HG03558 (cell line): Measurements from ENCODE around the gene FGB.

Experiments
- ATAC-seq: cut with Tn5 transposase; IDR thresholded peaks from one replicate; pipeline ENCODE4 v1.9.1; 2021; ENCODE audit warnings: moderate number of reproducible peaks; ENCODE audit not compliant: unreplicated experiment; ENCODE audit errors: extremely low read depth

Gene FGB

DNA sequence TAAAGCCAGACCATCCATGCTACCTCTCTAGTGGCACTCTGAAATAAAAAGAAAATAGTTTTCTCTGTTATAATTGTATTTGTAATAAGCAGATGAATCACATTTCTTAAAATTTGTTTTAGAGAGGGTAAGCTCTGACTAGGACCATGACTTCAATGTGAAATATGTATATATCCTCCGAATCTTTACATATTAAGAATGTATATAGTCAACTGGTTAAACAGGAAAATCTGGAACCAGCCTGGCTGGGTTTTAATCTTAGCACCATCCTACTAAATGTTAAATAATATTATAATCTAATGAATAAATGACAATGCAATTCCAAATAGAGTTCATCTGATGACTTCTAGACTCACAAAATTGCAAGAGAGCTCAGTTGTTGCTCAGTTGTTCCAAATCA lies 1.5 kb downstream of the FGB start:
- ATAC-seq = no peak

DNA sequence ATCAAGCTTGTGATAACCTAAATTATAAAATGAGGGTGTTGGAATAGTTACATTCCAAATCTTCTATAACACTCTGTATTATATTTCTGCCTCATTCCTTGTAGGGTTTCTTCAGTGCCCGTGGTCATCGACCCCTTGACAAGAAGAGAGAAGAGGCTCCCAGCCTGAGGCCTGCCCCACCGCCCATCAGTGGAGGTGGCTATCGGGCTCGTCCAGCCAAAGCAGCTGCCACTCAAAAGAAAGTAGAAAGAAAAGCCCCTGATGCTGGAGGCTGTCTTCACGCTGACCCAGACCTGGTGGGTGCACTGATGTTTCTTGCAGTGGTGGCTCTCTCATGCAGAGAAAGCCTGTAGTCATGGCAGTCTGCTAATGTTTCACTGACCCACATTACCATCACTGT lies 2.9 kb downstream of the FGB start:
- no peak for ATAC-seq

DNA sequence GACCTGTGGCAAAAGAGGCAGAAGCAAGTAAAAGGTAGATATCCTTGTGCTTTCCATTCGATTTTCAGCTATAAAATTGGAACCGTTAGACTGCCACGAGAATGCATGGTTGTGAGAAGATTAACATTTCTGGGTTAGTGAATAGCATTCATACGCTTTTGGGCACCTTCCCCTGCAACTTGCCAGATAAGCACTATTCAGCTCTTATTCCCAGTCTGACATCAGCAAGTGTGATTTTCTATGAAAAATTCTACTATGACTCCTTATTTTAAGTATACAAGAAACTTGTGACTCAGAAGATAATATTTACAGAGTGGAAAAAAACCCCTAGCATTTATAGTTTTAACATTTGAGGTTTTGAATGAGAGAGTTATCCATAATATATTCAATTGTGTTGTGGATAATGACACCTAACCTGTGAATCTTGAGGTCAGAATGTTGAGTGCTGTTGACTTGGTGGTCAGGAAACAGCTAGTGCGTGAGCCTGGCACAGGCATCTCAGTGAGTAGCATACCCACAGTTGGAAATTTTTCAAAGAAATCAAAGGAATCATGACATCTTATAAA lies 3.9 kb downstream of the FGB start:
- ATAC-seq = no peak

DNA sequence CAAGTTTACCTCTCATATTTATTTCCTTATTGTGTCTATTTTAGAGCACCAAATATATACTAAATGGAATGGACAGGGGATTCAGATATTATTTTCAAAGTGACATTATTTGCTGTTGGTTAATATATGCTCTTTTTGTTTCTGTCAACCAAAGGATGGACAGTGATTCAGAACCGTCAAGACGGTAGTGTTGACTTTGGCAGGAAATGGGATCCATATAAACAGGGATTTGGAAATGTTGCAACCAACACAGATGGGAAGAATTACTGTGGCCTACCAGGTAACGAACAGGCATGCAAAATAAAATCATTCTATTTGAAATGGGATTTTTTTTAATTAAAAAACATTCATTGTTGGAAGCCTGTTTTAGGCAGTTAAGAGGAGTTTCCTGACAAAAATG lies 6.2 kb downstream of the FGB start:
- ATAC-seq = no peak

DNA sequence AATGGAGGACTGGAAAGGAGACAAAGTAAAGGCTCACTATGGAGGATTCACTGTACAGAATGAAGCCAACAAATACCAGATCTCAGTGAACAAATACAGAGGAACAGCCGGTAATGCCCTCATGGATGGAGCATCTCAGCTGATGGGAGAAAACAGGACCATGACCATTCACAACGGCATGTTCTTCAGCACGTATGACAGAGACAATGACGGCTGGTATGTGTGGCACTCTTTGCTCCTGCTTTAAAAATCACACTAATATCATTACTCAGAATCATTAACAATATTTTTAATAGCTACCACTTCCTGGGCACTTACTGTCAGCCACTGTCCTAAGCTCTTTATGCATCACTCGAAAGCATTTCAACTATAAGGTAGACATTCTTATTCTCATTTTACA lies 6.8 kb downstream of the FGB start:
- no peak for ATAC-seq

DNA sequence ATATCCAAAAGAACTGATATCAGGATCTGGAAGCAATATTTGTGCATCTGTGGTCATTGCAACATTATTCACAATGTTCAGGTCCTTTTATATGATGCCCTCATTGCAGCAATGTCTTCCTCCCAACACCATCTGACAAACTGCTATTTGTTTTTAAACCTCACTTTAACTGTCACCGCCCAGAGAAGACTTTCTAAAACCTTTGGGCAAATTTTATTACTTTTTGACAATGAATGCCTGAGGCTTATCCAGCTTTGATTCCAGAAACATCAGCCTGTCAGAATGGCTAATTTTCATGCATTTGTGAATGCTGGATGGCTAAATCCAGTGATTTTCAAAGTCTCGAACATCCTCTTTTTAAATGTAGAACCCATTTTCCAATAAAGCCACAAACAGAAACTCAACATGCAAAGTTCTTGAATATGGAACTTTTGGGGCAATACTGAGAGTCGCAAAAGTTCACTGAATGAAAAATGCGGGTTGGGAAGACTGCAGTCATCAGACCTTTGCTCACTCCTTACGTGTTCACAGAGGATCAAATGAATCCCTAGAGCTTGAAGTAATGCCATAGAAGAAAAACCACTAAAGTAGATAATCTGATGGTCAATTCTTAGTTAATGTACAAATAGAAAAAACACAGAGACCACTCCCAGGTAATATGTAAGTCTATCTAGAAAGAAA lies 10.5 kb downstream of the FGB start:
- ATAC-seq = no peak

DNA sequence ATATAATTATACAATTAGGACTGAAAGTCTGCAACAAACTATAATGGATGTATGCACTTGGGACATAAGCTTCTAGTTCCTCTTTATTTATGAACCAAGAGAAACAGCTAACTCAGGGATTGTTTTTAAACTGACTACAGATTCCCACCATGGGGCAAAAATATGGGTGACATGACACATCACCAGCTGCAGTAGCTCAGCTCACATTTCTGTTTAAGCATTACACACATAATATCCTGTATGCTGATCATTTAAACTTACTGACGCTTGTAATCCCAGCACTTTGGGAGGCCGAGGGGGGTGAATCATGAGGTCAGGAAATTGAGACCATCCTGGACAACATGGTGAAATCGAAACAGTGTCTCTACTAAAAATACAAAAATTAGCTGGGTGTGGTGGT lies 11.5 kb downstream of the FGB start:
- no peak for ATAC-seq

DNA sequence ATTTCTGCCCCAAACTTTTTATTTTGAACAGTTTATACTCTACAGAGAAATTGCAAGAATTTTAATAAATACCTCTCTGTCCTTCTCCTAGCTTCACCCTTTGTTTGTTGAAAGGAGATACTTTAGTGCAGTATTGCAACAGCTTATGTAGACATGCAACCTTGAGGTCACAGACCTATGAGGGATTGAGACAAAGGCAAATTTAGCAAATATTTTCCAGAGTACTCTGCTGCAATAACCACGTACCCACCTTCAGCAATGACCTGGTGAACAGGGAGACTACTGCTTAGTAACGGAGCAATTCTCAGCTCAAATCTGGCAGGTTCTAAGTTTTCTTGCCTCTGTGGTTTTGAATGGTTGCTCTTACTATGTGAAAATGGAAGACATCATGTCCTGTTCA lies 14.5 kb downstream of the FGB start:
- ATAC-seq = no peak

DNA sequence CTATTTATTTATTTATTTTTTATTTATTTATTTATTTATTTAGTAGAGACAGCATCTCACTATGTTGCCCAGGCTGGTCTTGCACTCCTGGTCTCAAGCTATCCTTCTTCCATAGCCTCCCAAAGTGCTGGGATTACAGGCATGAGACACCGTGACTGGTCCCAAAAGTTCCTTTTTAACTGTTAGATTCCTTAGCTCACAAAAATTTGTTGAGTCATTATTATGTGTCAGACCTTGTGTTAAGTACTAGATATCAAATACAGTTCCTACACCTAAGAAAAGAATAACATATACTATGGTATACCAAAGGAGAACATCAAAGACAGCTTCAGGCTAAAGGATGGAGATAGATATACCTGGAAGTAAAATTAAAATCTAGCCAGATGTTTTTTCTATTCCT lies 16.1 kb downstream of the FGB start:
- ATAC-seq = no peak

DNA sequence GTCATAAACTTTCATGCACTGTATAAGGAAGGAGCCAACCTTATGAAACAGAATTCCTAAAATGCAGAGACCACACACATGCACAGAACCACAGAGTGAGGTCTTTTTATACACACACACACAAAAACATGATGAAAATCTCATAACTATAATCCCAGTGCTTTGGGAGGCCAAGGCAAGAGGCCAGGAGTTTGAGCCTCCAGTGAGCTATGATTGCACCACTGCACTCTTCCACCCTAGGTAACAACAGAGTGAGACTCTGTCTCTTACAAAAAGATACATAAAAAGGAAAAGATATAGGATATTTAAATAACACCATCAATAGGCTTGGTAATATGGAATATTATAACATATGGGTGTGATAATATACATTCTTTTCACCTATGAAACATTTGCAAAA lies 17.1 kb downstream of the FGB start:
- no peak for ATAC-seq

DNA sequence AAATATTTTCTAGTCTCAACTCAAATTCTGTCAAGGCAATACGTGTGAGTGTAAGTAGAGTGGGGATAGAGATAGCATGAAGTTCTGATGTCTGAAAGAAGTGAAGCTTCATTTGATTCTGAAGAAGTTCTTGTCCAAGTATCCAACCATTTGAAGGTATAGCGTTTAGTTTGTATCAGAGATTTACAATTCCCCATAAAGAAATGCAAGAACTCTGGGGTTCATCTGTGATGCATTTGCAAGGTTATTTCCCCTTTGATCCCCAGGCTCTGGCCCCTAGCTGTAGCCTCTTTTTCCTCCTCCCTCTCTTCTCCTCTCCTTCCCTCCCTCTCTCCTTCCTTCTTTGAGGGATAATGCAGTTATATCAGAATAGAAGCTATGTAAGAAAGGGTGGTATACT lies 19.9 kb downstream of the FGB start:
- no peak for ATAC-seq

DNA sequence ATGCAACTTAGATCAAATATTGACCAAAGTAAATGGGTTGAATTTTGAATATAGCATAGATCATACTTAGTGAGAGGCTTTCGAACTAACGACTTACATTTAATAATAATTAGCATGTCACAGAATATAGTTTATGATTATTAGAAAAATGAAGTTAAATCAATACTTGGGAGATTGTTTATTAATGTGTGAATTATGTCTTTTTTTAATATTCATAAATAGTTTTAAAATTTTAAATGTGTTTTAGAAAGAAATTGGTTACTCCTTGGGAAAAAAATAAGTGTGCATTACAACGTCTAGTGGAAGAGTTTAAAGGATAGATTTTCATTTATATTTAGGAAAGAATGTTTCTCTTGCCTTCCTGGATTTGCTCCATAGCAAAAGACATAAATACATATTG lies 20.4 kb downstream of the FGB start:
- no peak for ATAC-seq

DNA sequence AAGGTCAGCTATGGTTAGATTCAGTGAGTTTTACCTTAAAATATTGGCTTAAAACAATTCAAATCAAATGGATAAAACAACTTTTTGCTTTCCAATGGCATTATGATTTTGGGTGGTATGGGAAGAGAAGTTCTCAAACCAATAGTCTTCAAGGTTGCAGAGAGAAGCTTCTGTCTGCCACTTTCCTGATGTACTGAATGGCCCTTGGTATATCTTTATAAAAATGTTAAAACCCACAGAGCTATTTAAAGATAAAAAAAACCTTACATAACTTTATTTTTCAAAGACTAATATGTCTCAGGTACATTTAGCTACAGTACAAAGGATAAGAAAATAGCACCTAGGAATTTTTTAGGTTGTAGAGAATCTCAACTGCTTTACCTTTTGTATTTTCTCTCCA lies 20.9 kb downstream of the FGB start:
- ATAC-seq = no peak

DNA sequence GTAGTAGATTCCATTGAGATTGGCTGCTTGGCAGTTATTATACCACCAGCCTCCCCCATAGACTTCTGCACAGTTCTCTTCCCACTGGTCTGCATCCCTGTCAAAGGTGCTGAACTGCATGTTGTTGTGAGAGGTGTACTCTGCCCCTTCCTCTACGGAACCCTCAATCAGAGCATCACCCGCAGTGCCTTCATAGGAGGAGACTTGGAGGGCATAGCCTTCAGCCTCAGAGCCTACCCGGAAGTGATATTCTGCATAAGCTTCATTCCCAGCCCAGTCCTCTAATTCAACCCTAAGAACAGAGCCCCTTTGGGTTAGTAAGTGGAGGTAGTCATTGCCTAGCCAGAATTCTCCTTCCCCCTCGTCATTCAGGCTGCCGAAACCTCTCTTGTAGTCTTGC lies 21.4 kb downstream of the FGB start:
- ATAC-seq = no peak

DNA sequence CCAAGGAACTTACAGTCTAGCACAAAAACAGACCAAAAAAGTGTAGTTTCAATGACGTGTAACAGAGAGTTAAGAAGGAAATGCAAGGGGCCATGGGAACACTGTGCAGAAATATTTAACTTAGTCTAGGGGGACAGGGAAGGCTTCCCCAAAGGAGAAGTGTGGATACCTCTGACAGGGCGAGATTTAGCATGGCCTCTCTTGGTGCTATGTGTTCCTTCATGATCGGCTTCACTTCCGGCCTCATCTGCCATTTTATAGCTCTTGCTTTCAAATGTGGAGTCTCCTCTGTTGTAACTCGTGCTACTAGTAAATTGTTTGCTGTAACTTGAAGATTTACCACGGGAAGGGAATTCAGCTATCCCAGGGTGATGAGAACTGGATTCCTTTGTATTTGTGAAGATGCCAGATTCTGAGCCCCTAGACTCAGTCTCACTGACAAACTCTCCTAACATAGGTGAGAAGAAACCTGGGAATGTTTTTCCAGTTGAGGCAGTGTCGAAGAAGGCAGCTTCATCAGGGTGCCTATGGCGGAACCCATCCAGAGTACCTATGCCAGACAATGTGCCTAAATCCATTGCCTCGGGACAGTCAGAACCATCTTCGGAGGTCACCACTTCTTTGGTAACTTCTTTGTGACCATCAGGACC lies 22.7 kb downstream of the FGB start:
- ATAC-seq = no peak

DNA sequence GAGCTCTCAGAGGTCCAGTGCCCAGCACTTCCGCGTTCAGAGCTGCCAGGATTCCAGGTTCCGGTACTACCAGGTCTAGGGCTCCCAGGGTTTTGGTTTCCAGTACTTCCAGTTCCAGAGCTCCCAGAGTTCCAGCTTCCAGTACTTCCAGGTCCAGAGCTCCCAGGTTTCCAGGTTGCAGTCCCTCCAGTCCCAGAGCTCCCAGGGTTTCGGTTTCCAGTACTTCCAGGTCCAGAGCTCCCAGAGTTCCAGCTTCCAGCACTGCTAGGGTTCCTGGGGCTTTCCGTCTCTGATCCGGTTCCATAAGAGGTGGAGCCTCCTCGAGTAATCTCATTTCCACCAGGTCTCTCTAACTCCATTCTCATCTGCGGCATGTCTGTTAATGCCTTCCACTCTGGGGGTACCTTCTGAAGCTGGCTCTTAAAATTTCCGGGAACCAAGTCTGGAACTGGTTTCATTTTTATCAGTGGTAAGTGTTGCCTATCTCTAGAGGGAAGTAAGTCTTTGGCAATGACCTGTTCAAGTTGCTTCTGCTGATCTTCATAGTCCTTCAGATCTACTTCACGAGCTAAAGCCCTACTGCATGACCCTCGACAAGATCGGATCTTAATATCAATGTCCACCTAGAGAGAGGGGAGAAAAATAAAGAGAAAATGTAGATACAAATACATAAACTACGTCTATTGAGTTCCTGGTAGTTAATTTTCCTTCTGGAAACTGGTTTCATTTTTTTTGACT lies 23.7 kb downstream of the FGB start:
- no peak for ATAC-seq

DNA sequence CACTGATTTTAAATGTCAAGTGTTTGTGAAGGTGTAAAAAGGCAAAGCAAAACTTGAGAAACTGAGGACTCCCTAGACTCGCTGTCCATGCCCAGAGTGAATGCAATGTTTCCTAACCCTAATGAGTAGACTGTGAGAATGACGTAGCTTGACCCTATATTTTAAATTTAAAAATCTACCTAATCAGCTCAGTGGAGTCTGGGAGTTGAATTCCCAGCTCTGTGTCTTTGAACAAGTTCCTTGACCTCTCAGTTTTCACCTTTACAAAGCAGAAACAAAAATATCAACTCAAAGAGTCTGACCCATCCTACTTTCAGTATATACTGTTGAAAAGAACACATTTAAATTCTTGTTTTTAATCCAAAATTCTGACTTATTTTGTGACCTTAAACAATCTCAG lies 25.4 kb downstream of the FGB start:
- ATAC-seq = no peak

DNA sequence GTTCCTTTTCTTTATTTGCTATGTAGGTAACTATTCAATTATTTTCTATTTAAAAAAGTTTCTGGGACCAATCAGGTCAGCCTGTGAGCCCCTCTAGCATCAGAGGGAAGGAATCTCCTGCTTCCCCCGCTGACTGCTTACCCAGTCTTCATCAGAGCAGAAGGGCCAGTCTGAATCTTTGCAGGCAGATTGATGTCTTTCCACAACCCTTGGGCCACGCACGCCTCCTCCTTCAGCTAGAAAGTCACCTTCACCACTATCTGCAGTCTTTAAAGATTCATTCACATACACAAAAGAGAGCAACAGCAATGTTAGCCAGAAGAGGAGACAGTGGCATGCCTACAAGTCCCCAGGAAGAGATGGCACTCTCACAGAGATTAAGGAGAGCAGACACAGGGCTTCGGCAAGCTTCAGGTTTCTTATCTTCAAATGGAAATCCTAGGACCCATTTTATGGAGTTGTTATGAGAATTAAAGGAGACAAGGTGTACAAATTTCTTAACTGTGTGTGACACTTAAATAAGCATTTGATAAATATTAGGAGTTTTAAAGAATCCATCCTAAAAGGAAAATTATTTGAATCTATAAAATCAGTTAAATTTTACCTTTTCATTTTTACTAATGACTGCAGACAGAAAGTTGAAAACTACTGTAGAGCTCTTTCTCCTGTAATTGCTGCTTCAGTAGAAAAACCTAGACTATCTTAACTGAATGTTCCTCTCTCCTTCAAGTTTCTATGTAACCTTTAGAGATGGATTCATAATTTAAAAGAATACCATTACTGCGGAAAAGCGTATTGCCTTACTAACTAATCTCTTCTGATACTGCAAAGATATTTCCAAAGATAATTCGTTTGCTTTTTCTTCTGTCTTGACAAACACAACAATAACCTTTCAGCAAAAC lies 26.7 kb downstream of the FGB start:
- ATAC-seq = no peak

DNA sequence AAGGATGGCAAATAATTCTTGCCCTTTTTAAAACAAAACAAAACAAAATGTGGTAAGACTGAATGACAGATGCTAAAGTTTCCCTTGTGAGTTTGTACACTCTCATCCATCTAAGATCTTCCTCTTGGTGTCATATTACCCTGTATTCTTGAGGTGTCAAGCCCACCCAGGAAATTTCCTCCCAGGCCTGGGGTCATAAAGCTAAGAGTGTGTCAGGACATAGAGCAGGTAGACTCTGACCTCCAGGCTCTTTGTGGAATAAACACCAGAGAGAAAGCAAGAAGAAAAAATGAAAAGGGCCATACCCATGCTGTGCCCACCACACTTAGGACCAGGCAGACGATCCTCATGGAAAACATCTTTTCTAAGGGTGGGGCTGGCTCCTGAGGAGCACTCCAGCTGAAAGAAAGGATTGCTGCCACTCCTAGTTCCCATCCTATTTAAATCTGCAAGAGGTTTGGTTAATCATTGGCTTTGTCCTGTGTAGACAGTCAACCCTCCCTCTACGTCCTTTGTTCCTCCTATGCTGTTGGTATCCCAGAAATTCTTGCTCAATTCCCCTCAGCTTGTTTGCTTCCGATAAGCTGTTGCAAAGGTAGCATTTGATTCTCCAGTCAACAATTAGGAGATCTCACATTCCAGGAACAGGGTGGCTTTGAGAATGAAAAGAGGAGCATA lies 27.7 kb downstream of the FGB start, which contains the start of gene FGA:
Gene FGA (minus strand): TSS at position 414 of the 678 bp plus-strand sequence. CDS start 55 bp downstream, at position 359.
- no peak for ATAC-seq

DNA sequence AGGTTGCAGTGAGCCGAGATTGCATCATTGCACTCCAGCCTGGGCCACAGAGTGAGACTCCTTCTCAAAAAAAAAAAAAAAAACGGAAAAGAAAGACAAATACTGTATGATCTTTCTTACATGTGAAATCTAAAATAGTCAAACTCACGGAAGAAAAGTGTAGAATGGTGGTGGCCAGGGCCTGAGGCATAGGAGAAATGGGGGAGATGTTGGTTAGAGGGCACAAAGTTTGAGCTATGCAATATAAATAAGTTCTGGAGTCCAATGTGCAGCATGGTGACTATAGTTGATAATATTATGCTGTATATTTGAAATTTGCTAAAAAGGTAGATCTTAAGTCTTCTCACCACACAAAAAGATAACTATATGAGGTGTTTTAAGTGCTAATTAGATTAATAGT lies 29.1 kb downstream of the FGB start:
- ATAC-seq = no peak
